Fibroblast of lung (primary cell): Measurements from ENCODE around the gene OGFOD3. TPM values are rescaled to one million over a fixed set of nuclear protein-coding genes. Genes with fewer than 3 reads are reported as not detected.
A peak's percentile ranks its signal among the peaks of the same experiment; 100 is the strongest.

Experiments
- DNase-seq, 2 donors: peaks; one replicate each; pipeline versions ENCODE4 v3.0.0 to v3.0.0-alpha.2; 2010; ENCODE audit warnings: low read depth in 2 of 2
- H2AFZ ChIP-seq: 2 replicates; pipeline ENCODE4 v1.5.1; 2012; ENCODE audit warnings: low read length, control low read depth, inconsistent platforms
- H3K27ac ChIP-seq: 2 replicates; pipeline ENCODE4 v1.5.1; 2011; ENCODE audit warnings: low read length, control low read depth; ENCODE audit not compliant: insufficient read depth
- H3K27me3 ChIP-seq: 2 replicates; pipeline ENCODE4 v1.5.1; 2011; ENCODE audit warnings: mild to moderate bottlenecking, low read length; ENCODE audit not compliant: control insufficient read depth, insufficient read depth
- H3K36me3 ChIP-seq: 2 replicates; pipeline ENCODE4 v1.5.1; 2011; ENCODE audit warnings: low read length; ENCODE audit not compliant: control insufficient read depth, insufficient read depth
- H3K4me1 ChIP-seq: 2 replicates; pipeline ENCODE4 v1.5.1; 2011; ENCODE audit warnings: low read length; ENCODE audit not compliant: control insufficient read depth, insufficient read depth; ENCODE audit errors: extremely low read depth
- H3K4me2 ChIP-seq: 2 replicates; pipeline ENCODE4 v1.5.1; 2011; ENCODE audit warnings: low read length, control low read depth; ENCODE audit not compliant: insufficient read depth; ENCODE audit errors: extremely low read depth
- H3K4me3 ChIP-seq, 4 experiments: fragments of 200-600 bp in 1 of 4; sonication (generic) in 1 of 4; replicated peaks in 1 of 4; 2 replicates each; pipeline ENCODE4 v1.5.1; 2011 to 2016; ENCODE audit warnings: low read length in 4 of 4, low read depth in 3 of 4, mild to moderate bottlenecking in 3 of 4, control low read depth in 2 of 4, inconsistent platforms in 1 of 4, mixed read lengths in 1 of 4; ENCODE audit not compliant: insufficient read depth in 1 of 4; ENCODE audit errors: control extremely low read depth in 1 of 4
- H3K79me2 ChIP-seq: 2 replicates; pipeline ENCODE4 v1.5.1; 2012; ENCODE audit warnings: mild to moderate bottlenecking, low read length, inconsistent platforms; ENCODE audit not compliant: control insufficient read depth, insufficient read depth
- H3K9ac ChIP-seq: 2 replicates; pipeline ENCODE4 v1.5.1; 2011; ENCODE audit warnings: mild to moderate bottlenecking, low read length, control low read depth; ENCODE audit not compliant: insufficient read depth
- H3K9me3 ChIP-seq: 2 replicates; pipeline ENCODE4 v1.5.1; 2012; ENCODE audit warnings: low read depth, low read length; ENCODE audit not compliant: control insufficient read depth, insufficient read depth
- H4K20me1 ChIP-seq: 2 replicates; pipeline ENCODE4 v1.5.1; 2011; ENCODE audit warnings: low read length; ENCODE audit not compliant: control insufficient read depth, insufficient read depth; ENCODE audit errors: extremely low read depth
- CTCF ChIP-seq, 2 donors: IDR thresholded peaks in 1 of 2; conservative IDR thresholded peaks in 1 of 2; 1 replicate in 1 of 2; 2 replicates in 1 of 2; pipeline ENCODE4 v1.5.1; 2011 to 2012; ENCODE audit warnings: low read length in 2 of 2, control low read depth in 1 of 2, inconsistent platforms in 1 of 2, low read depth in 1 of 2, mild to moderate bottlenecking in 1 of 2
- EZH2 ChIP-seq: IDR thresholded peaks from 2 replicates; pipeline ENCODE4 v1.5.1; 2012; ENCODE audit warnings: low read length, control low read depth, mild to moderate bottlenecking; ENCODE audit errors: missing control alignments
- polyA plus RNA-seq, 2 donors: library from polyadenylated mRNA; depleted of rRNA in 1 of 2; stranded (reverse) in 1 of 2; unstranded in 1 of 2; fragments of >200 nt; gene quantifications; 2 replicates each; pipeline ENCODE4 v1.2.1, GENCODE V29; 2011 to 2012; ENCODE audit warnings: missing spikeins in 1 of 2
- total RNA-seq: library from RNA; depleted of rRNA; stranded (reverse); fragments of >200 nt; gene quantifications from 2 replicates; pipeline ENCODE4 v1.2.1, GENCODE V29; 2014

OGFOD3 gene
- total and polyA plus RNA-seq, 2 donors (not counting 1 experiment from before 2014, with no cell fraction given), result 25.6 to 27.1 TPM

GRCh38 chr17:82385559-82386254, 32.7 kb downstream of the OGFOD3 start:
- H3K27ac ChIP-seq, result no peak overlapping the region
- no peak overlapping the region for H3K9ac ChIP-seq
- H3K4me1 ChIP-seq, result no peaks in the 10 kb centered on the region

GRCh38 chr17:82384730-82385481, 33.5 kb downstream of the OGFOD3 start:
- Histone ChIP-seq H3K36me3 (no peaks in the 10 kb centered on the region), H3K27ac (no peak overlapping the region), H3K4me1 (no peaks in the 10 kb centered on the region), H3K79me2 (no peaks in the 10 kb centered on the region), H2AFZ (no peak overlapping the region), H3K9me3 (no peaks in the 10 kb centered on the region), H4K20me1 (no peaks in the 10 kb centered on the region), H3K27me3 (peaks cover 19% of the 10 kb centered on the region), H3K4me2 (peak overlapping the region; percentile 25), H3K9ac (no peak overlapping the region), H3K4me3 (no peak overlapping the region)
- peak; percentile 23 to 31 for DNase-seq
- no peak for TF ChIP-seq EZH2
- no peak for TF ChIP-seq CTCF (conservative IDR thresholded peaks at IDR 0.05 in 1 of 2, IDR thresholded peaks at IDR 0.05 in 1 of 2; ENCODE audit: low read depth in 1 of 2, low read length in 2 of 2)

More at GRCh38 chr17:82385559-82386254, 32.7 kb downstream of the OGFOD3 start:
- Histone ChIP-seq H3K79me2 (no peaks in the 10 kb centered on the region), H4K20me1 (no peaks in the 10 kb centered on the region), H3K9me3 (no peaks in the 10 kb centered on the region), H2AFZ (no peak overlapping the region), H3K27me3 (peaks cover 19% of the 10 kb centered on the region), H3K4me2 (no peak overlapping the region), H3K4me3 (no peak overlapping the region), H3K36me3 (no peaks in the 10 kb centered on the region)
- TF ChIP-seq EZH2, result no peak
- TF ChIP-seq CTCF (conservative IDR thresholded peaks at IDR 0.05 in 1 of 2, IDR thresholded peaks at IDR 0.05 in 1 of 2; ENCODE audit: low read depth in 1 of 2, low read length in 2 of 2), result no peak
- no peak for DNase-seq

DNA sequence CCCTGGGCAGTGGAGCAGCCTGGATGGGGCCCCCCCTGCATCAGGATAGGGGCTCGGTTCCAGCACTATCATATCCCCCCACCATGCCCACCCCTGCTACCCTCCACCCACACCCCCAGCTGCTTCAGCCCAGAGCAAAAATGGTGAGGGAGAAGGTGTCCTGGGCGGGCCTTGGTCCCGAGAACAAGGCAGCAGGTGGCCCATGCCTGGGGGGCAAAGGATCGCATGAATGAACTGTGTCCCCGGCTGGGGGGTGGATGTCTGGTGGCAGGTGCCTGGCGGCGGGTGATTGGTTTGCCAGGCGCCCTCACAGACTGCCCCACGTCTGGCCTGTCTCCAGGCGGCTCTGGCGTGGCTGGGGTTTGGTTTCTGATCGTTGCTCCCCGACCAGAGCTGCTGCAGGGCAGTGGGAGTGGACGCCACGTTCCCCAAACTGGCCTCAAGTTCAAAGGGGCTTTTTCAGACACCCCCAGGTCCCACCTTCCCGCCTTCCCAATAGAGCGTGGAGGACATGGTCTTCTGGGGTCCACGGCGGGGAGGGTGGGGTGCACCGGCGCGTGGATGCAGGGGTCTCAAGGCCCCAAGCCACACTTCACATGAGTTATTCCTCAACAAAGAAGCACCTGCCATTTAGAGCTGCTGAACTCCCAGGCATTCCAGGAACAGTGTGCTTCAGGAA, 34.2 kb downstream of the OGFOD3 start:
- Histone ChIP-seq H3K9ac (no peak overlapping the region), H3K4me1 (no peaks in the 10 kb centered on the region), H3K4me2 (no peak overlapping the region), H3K9me3 (no peaks in the 10 kb centered on the region), H2AFZ (no peak overlapping the region), H3K27me3 (peaks cover 19% of the 10 kb centered on the region), H3K4me3 (no peak overlapping the region), H3K36me3 (no peaks in the 10 kb centered on the region), H4K20me1 (no peaks in the 10 kb centered on the region), H3K27ac (no peak overlapping the region), H3K79me2 (no peaks in the 10 kb centered on the region)
- DNase-seq, result no peak
- TF ChIP-seq EZH2 (no peak), CTCF (conservative IDR thresholded peaks at IDR 0.05 in 1 of 2, IDR thresholded peaks at IDR 0.05 in 1 of 2; ENCODE audit: low read depth in 1 of 2, low read length in 2 of 2) (no peak)
